Posterior cingulate gyrus (tissue), 11 donors: Measurements from ENCODE around the gene G6PC2.
"Not testable (repeated sequence)": the region's sequence is repeated elsewhere in the genome, so short reads cannot be mapped to it uniquely, and the experiment has no call there.

ENCODE experiments used
- DNase-seq, 10 donors: peaks; one replicate each; pipeline versions ENCODE4 v3.0.0 to v3.0.0-alpha.2; 2020 to 2021; ENCODE audit warnings: mixed read lengths in 3 of 10
- intact Hi-C: fragments of 100-400 bp; cut with DNase I; formaldehyde crosslinking; loops from one replicate; pipeline ENCODE4 v1.15.1; 2023

The G6PC2 gene

GRCh38 chr2:168903888-168904287 is 2.8 kb downstream of the G6PC2 start:
- no peak for DNase-seq

DNA sequence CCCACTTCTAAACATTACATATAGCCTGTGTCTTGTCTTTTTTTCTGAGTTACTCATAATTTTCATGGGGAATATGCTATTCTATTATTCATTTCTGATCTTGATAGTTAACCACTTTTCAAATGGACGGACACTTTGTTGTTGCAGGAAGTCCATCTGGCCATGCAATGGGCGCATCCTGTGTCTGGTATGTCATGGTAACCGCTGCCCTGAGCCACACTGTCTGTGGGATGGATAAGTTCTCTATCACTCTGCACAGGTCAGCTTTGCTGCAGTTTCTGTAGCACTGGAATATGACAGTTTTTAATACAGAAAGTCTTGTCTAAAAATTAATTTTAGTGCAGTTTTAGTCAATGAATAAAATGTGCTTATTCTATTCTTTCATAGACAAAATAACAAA is 3.3 kb downstream of the G6PC2 start:
- DNase-seq: no peak
- intact Hi-C loops: no loop called here

More at GRCh38 chr2:168903888-168904287, 2.8 kb downstream of the G6PC2 start:
- intact Hi-C loops: no loop called here

DNA sequence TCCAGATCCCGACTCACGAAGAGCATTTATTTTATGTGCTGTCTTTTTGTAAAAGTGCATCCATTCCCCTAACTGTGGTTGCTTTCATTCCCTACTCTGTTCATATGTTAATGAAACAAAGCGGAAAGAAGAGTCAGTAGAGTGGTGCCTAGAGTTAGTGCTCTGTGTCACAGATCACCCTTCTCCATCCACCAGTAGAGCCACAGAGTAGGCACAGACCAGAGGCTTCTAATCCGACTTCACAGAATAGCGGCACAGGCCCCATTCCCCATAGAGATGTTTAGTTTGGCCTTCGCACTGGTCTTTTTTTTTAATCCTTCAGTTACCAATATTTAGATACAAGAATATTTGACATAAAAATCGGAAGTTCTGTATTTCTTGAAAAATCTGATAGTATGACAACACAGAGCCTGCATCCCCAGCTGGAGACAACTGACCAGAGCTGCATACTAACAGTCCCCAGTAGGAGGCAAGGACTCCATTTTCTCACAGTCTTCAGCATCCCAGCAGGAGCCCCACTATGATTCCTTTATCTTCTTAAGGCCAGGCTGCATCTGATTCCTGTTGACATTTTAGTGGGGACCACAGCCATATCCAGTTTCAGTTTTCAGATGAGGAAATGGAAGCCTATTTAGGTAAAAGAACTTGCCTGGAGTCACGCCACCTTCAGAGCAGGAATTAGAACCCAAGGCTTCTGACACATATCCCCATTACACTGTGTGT is 7.0 kb downstream of the G6PC2 start:
- intact Hi-C loops: no loop called here
- DNase-seq: no peak

DNA sequence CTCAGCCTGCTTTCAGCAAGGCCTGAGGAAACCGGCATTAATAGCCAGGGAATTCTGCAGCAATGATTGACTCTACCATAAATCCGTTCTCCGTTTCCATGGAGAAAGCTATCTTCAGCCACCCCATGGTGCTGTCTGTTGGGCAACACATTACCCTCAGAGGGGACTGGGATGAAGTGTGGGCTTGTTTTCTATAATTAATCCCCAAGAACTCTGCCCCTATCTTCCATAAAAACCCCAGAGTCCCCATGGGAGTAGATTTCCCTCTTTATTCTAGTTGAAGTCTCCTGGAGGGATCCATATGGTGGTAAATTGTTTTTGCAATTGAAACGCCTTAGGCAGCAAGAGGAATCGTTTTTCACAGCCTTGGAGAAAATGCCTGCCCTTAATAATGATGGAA is 9.2 kb downstream of the G6PC2 start:
- intact Hi-C loops: no loop called here
- DNase-seq: no peak

DNA sequence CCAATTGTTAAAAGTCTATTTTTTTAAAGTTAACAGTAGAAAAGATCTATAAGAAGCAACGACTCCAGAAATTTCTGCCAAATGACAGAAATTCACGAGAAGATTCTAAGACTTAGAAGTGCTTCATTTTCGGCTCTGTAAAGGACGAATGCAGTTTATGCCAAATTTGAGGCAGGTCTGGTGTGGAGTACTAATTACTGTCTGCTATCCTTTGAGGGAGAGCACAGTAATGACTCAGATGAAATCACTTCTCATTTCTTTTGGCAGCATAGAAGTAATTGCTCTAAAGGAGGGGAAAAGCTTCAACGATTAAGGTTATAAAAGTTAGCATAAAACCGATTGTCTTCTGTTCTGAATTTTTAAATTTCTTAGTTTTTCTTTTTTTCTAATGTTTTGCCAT is 11.4 kb downstream of the G6PC2 start:
- DNase-seq: no peak
- intact Hi-C loops: no loop called here

DNA sequence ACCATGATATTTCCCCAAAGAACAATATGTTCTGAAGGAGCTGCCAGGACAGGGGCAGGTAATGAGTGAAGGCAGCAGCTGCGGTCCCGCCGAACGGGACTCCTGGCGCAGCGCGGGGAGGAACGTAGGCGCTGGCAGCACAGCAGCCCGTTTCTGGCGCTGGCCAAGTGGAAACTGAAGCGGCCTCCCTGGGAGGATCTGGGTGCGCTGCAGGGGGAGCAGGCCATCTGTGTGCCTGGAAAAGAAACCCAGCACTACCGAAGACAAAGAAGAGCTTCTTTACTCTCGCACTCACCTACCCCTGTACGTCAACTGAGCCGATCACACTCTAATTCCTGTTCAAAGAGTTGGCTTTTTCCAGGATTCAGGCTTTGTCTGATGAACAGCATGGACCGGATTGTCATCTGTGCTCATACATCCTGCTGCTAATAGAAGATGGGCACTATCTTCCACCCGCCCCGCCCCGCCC is 11.8 kb downstream of the G6PC2 start:
- intact Hi-C loops: no loop called here
- peak; percentile 29 to 94 (median 64) for DNase-seq

DNA sequence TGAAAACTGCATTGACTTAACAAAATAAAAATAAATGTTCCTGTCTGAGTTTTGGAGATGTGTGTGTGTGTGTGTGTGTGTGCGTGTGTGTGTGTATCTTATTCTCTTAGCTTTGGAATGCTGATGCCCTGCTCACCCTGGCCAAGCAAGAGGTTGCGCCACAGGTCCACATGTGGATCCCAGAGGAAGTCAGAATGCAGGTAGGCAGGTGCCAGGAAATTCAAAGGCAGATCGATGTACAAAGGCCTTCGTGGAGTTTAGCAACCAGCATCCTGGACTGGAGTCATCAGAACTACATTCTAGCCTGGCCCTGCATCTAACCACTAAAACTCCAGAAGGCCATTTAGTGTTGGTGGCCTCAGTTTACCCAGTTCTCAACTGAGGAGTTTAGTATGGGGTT is 12.4 kb downstream of the G6PC2 start:
- intact Hi-C loops: no loop called here
- no peak for DNase-seq

GRCh38 chr2:168915441-168916330 is 14.6 kb downstream of the G6PC2 start:
- DNase-seq: peak in 6 of 10 donors; percentile 10 to 85 (median 40)
- intact Hi-C loops: no loop called here

DNA sequence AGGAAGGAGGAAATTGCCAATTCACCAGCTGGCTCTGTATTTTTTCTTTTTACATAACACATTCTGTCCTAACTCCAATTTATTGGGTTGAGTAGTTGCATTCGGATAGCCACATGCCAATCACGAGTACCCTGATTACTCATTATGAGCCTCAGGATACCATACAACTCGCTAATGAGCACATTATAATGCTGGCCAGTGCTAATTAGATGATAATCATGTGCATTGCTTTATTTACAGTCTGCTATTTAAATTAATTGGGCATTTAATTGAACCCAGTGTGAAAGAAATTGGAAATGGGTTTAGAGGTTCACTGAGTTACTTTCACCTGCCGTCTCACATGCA is 15.2 kb downstream of the G6PC2 start:
- DNase-seq: no peak
- intact Hi-C loops: no loop called here

- intact Hi-C loops: loop anchor here (10.0 kb wide), 1 partner anchor 576 kb away; no protein-coding TSS in a partner anchor
- no peak for DNase-seq
Measured at GRCh38 chr2:168920504-168921157, 19.5 kb downstream of the G6PC2 start.

GRCh38 chr2:168926621-168927386 is 25.7 kb downstream of the G6PC2 start:
- DNase-seq: no peak
- intact Hi-C loops: loop anchor here (10.0 kb wide), 1 partner anchor 582 kb away; no protein-coding TSS in a partner anchor

DNA sequence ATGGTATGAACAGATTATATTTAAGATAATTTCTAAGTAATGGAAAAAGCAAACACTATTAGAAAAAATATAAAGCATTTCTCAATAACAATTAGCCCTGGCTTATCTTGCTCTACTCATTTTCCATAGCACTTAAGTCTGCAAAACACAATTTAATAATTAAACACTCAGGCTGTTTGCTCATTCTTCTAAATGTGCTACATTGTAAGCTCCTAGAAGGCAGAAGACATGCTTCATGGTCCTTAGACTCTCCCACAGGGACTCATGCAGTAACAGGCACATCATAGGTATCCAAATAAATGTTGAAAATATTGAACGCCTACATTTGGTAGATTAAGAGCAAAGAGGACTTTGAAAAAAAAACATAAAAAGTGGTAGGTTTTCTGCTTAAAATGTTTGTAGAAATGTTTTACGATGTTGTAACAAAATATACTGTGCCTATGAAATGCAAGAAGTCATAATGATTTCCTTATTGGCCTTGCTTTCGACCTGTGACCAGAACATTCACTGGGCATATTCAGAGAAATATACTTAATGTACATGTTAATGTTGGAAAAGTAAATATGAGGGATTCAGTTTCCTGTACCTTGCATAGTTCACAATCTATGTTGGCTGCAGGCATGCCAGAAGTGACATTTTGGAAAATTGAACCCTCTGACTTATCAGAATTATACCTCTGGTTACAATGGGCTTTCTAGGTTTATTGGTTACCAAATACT is 27.2 kb downstream of the G6PC2 start:
- DNase-seq: no peak
- intact Hi-C loops: loop anchor here (10.0 kb wide), 1 partner anchor 583 kb away; no protein-coding TSS in a partner anchor

DNA sequence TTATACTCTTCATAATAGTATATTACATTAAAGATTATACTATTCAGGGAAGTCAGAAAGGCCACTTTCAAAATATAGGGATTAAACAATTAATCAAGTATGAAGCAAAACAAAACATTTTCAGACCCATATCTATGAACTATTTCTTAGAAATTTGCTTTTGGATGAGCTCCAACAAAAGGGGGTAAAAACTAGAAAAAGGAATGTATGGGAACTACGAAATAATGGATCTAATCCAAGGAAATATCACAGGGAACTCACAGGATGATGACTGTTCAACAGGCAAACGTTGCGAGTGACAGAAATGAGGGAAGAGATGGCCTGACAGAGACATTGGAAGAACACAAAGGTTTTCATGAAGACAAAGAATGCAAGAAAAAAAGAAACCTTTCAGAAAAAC is 27.9 kb downstream of the G6PC2 start:
- DNase-seq: no peak
- intact Hi-C loops: loop anchor here (10.0 kb wide), 1 partner anchor 584 kb away; no protein-coding TSS in a partner anchor

GRCh38 chr2:168930242-168930641 is 29.2 kb downstream of the G6PC2 start:
- intact Hi-C loops: no loop called here
- no peak for DNase-seq

- intact Hi-C loops: not testable (repeated sequence)
Measured at GRCh38 chr2:168932174-168932573, 31.1 kb downstream of the G6PC2 start.

DNA sequence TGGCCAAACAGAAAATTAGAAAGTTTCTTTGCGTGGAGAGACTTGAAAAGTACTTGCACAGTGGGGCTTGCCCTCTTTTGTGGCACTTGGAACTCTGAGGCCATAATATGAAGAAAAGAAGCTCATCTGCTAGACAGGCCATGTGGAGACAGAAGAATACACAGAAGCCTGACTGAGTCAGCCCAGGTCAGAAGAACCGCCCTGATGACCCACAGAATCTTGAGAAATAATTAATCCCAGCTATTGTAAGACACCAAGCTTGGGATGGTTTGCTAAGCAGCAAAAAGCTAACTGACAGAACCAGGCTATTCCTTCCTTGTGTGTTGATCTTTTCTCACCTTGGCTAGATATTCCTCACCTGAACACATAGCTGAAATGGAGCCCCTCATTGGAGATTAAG is 33.7 kb downstream of the G6PC2 start:
- no peak for DNase-seq
- intact Hi-C loops: no loop called here

More at GRCh38 chr2:168932174-168932573, 31.1 kb downstream of the G6PC2 start:
- not testable (repeated sequence) for DNase-seq

GRCh38 chr2:168935810-168936581 is 34.9 kb downstream of the G6PC2 start:
- no peak for DNase-seq

DNA sequence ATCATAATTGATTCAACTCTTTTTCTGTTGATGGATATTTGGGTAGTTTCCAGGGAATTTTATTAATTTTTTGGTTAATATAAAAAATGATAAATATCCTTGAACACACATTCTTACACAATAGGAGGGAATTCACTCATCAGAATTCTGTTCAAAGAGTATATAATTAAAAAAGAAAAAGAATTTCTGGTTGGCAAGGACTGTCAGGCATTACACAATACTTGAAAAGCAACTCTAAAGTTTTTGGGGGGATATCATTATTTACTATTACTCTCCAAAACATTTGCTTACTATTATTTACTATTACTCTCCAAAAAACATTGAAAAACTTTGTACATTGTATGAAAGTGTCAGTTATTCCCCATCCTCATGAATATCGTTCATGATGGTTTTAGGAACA is 38.0 kb downstream of the G6PC2 start:
- intact Hi-C loops: no loop called here
- no peak for DNase-seq

More at GRCh38 chr2:168935810-168936581, 34.9 kb downstream of the G6PC2 start:
- intact Hi-C loops: no loop called here

- DNase-seq: no peak
- intact Hi-C loops: no loop called here
Measured at GRCh38 chr2:168939918-168940317, 38.8 kb downstream of the G6PC2 start.
